ENCODE measurements around the gene FAM219A.

Gene FAM219A

DNA sequence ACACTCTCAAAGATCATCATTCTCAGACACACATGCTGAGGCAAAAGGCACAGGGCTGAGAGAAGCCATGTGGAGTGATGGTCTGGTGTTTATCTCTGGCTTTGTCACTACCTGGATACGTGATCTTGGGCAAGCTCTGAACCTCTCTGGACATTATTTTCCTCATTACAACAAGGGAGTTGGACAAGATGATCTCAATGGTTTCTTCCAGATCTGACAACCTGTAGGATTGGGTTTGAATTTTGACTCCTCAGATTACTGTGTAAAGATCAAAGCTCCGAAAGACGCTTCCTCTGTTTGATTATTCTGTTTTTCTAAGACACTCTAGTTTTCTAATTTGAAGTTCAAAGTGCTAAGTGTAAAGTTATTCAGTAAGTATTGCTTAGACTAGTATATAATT, 109.0 kb downstream of the FAM219A start:
- no peak for DNase-seq (ENCODE audit: low read depth in 2 of 2)
